Tibial artery (tissue), 4 donors: Measurements from ENCODE around the gene CDC42SE2.
A peak's percentile ranks its signal among the peaks of the same experiment; 100 is the strongest.

Experiments
- DNase-seq, 2 donors: peaks; one replicate each; pipeline ENCODE4 v3.0.0-alpha.2; 2019
- H3K27ac ChIP-seq, 2 donors: fragments of 200-600 bp; sonication (generic) in 1 of 2; 1 replicate in 1 of 2; 2 replicates in 1 of 2; pipeline ENCODE4 v1.5.1; 2018 to 2019; ENCODE audit warnings: mild to moderate bottlenecking in 1 of 2
- H3K27me3 ChIP-seq, 2 donors: fragments of 200-600 bp; sonication (generic) in 1 of 2; one replicate each; pipeline versions ENCODE4 v1.5.1 to v1.6.0; 2016 to 2019
- H3K36me3 ChIP-seq, 3 donors: fragments of 200-600 bp; sonication (generic) in 2 of 3; one replicate each; pipeline ENCODE4 v1.5.1; 2016 to 2019; ENCODE audit warnings: mild to moderate bottlenecking in 2 of 3
- H3K4me1 ChIP-seq, 4 donors: fragments of 200-600 bp; sonication (generic) in 2 of 4; 1 replicate in 3 of 4; 2 replicates in 1 of 4; pipeline ENCODE4 v1.5.1; 2016 to 2019
- H3K4me3 ChIP-seq, 2 donors: fragments of 200-600 bp; sonication (generic) in 1 of 2; 1 replicate in 1 of 2; 2 replicates in 1 of 2; pipeline ENCODE4 v1.5.1; 2018 to 2019; ENCODE audit warnings: mild to moderate bottlenecking in 2 of 2
- H3K9me3 ChIP-seq, 3 donors: fragments of 200-600 bp; sonication (generic) in 1 of 3; one replicate each; pipeline ENCODE4 v1.5.1; 2016 to 2019
- CTCF ChIP-seq, 2 experiments: fragments of 200-600 bp in 1 of 2; fragments of 450-650 bp in 1 of 2; IDR thresholded peaks; one replicate each; pipeline ENCODE4 v1.5.1; 2017 to 2019; ENCODE audit warnings: antibody characterized with exemption in 2 of 2, mild to moderate bottlenecking in 1 of 2, moderate library complexity in 1 of 2
- intact Hi-C: fragments of 100-400 bp; cut with DNase I; formaldehyde crosslinking; loops from one replicate; pipeline ENCODE4 v1.15.0; 2023; ENCODE audit warnings: low total_unique reads

Gene CDC42SE2

GRCh38 chr5:131426011-131426410 lies 162.2 kb downstream of the CDC42SE2 start:
- H3K4me3 ChIP-seq: no peak overlapping the region
- intact Hi-C loops: no loop called here
- peaks cover 9 to 44% (median 24%) of the 10 kb centered on the region in 3 donors for H3K36me3 ChIP-seq
- DNase-seq: no peak
- no peaks in the 10 kb centered on the region for H3K9me3 ChIP-seq
- no peak for TF ChIP-seq CTCF (IDR thresholded peaks at IDR 0.05)
- no peak overlapping the region for H3K27ac ChIP-seq
- H3K4me1 ChIP-seq: no peaks in the 10 kb centered on the region
- H3K27me3 ChIP-seq: no peaks in the 10 kb centered on the region

- H3K4me3 ChIP-seq: no peak overlapping the region
- TF ChIP-seq CTCF (IDR thresholded peaks at IDR 0.05): no peak
- intact Hi-C loops: no loop called here
- no peaks in the 10 kb centered on the region for H3K27me3 ChIP-seq
- no peak overlapping the region for H3K27ac ChIP-seq
- no peaks in the 10 kb centered on the region for H3K4me1 ChIP-seq
- peaks cover 19 to 69% (median 52%) of the 10 kb centered on the region in 3 donors for H3K36me3 ChIP-seq
- H3K9me3 ChIP-seq: no peaks in the 10 kb centered on the region
- no peak for DNase-seq
These were observed 166.9 kb downstream of the CDC42SE2 start for GRCh38 chr5:131430794-131431193.

DNA sequence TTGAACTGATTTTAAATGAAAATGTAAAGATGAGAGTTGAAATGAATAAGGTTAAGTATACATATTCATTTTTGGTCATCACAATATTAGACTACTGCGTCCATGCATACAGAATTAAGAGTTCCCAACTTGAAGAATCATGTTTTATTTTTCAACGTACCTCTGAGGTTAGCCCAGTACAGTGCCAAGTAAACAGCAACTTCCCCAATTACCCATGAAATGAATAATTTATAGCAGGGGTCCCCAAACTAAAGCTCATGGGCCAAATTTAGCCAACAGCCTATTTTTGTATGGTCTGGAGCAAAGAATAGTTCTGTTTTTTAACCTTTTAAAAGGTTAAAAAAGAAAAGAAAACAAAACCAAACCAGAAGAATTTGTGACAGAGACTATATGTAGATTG lies 167.9 kb downstream of the CDC42SE2 start:
- H3K27me3 ChIP-seq: no peaks in the 10 kb centered on the region
- no peaks in the 10 kb centered on the region for H3K4me1 ChIP-seq
- intact Hi-C loops: no loop called here
- no peak for DNase-seq
- H3K27ac ChIP-seq: no peak overlapping the region
- no peak overlapping the region for H3K4me3 ChIP-seq
- no peak for TF ChIP-seq CTCF (IDR thresholded peaks at IDR 0.05)
- peaks cover 19 to 63% (median 51%) of the 10 kb centered on the region in 3 donors for H3K36me3 ChIP-seq
- H3K9me3 ChIP-seq: no peaks in the 10 kb centered on the region

- H3K27me3 ChIP-seq: no peaks in the 10 kb centered on the region
- peaks cover 11 to 65% (median 62%) of the 10 kb centered on the region in 3 donors for H3K36me3 ChIP-seq
- no peak for DNase-seq
- no peak overlapping the region for H3K27ac ChIP-seq
- H3K4me1 ChIP-seq: no peaks in the 10 kb centered on the region
- no peak for TF ChIP-seq CTCF (IDR thresholded peaks at IDR 0.05)
- no peak overlapping the region for H3K4me3 ChIP-seq
- H3K9me3 ChIP-seq: no peaks in the 10 kb centered on the region
- intact Hi-C loops: no loop called here
These were observed 169.3 kb downstream of the CDC42SE2 start for GRCh38 chr5:131433109-131433508.

- Histone ChIP-seq H3K27me3 (no peaks in the 10 kb centered on the region), H3K4me1 (no peaks in the 10 kb centered on the region), H3K36me3 (peaks cover 30 to 76% (median 67%) of the 10 kb centered on the region in 3 donors), H3K9me3 (no peaks in the 10 kb centered on the region), H3K4me3 (no peak overlapping the region), H3K27ac (no peak overlapping the region)
- DNase-seq: peak in 1 of 2 donors; percentile 30
- intact Hi-C loops: no loop called here
- no peak for TF ChIP-seq CTCF (IDR thresholded peaks at IDR 0.05)
These were observed 172.2 kb downstream of the CDC42SE2 start for GRCh38 chr5:131436081-131436480.

GRCh38 chr5:131441184-131441583 lies 177.3 kb downstream of the CDC42SE2 start:
- no peaks in the 10 kb centered on the region for H3K9me3 ChIP-seq
- no peak for DNase-seq
- intact Hi-C loops: no loop called here
- no peak overlapping the region for H3K4me3 ChIP-seq
- H3K36me3 ChIP-seq: peaks cover 37 to 75% (median 65%) of the 10 kb centered on the region in 3 donors
- no peak overlapping the region for H3K27ac ChIP-seq
- H3K4me1 ChIP-seq: no peaks in the 10 kb centered on the region
- no peaks in the 10 kb centered on the region for H3K27me3 ChIP-seq
- TF ChIP-seq CTCF (IDR thresholded peaks at IDR 0.05): no peak
